Karpas-422 (cell line): ENCODE data around the gene NECTIN1. TPM values are rescaled to one million over a fixed set of nuclear protein-coding genes. Genes with fewer than 3 reads are reported as not detected.

Experiments used
- DNase-seq: peaks from one replicate; pipeline ENCODE4 v3.0.0-alpha.2; 2015
- H2AFZ ChIP-seq: fragments of 200-600 bp; sonication (generic); 2 replicates; pipeline ENCODE4 v1.6.1; 2014; ENCODE audit warnings: antibody characterized with exemption, low read length, mixed read lengths
- H3K27ac ChIP-seq: fragments of 200-600 bp; sonication (generic); 2 replicates; pipeline ENCODE4 v1.5.1; 2014; ENCODE audit warnings: mild to moderate bottlenecking, low read length, moderate library complexity
- H3K27me3 ChIP-seq: fragments of 200-600 bp; sonication (generic); 2 replicates; pipeline ENCODE4 v1.6.1; 2014; ENCODE audit warnings: low read length, mixed read lengths
- H3K36me3 ChIP-seq: fragments of 200-600 bp; sonication (generic); 2 replicates; pipeline ENCODE4 v1.6.1; 2014; ENCODE audit warnings: low read length, mixed read lengths; ENCODE audit not compliant: insufficient read depth
- H3K4me1 ChIP-seq: fragments of 200-600 bp; sonication (generic); 2 replicates; pipeline ENCODE4 v1.6.1; 2014; ENCODE audit warnings: mild to moderate bottlenecking, low read length, mixed read lengths
- H3K4me2 ChIP-seq: fragments of 200-600 bp; sonication (generic); 2 replicates; pipeline ENCODE4 v1.6.1; 2014; ENCODE audit warnings: low read length, low read depth, mild to moderate bottlenecking; ENCODE audit not compliant: poor library complexity, severe bottlenecking
- H3K4me3 ChIP-seq: fragments of 200-600 bp; sonication (generic); 2 replicates; pipeline ENCODE4 v1.5.1; 2014; ENCODE audit warnings: mild to moderate bottlenecking, antibody characterized with exemption, low read length, mixed read lengths
- H3K79me2 ChIP-seq: fragments of 200-600 bp; sonication (generic); 2 replicates; pipeline ENCODE4 v1.6.1; 2014; ENCODE audit warnings: mild to moderate bottlenecking, low read length, mixed read lengths
- H3K9ac ChIP-seq: fragments of 200-600 bp; sonication (generic); 2 replicates; pipeline ENCODE4 v1.6.0; 2014; ENCODE audit warnings: low read length
- H3K9me2 ChIP-seq: fragments of 200-600 bp; sonication (generic), shearing (Covaris generic); replicated peaks from 2 replicates; pipeline ENCODE4 v1.6.0; 2014; ENCODE audit warnings: mild to moderate bottlenecking, low read length, moderate library complexity; ENCODE audit not compliant: insufficient read depth
- H3K9me3 ChIP-seq: fragments of 300-700, 200-600 bp; sonication (generic); 2 replicates; pipeline ENCODE4 v1.6.1; 2014; ENCODE audit warnings: low read length, mixed read lengths
- H4K20me1 ChIP-seq: fragments of 200-600 bp; sonication (generic); 2 replicates; pipeline ENCODE4 v1.6.1; 2014; ENCODE audit warnings: mild to moderate bottlenecking, antibody characterized with exemption, low read length, low read depth; ENCODE audit not compliant: insufficient read depth
- total RNA-seq: library from RNA; depleted of rRNA; stranded (reverse); fragments of >200 nt; shearing (Covaris generic); gene quantifications from 2 replicates; pipeline ENCODE4 v1.2.3, GENCODE V29; 2014; ENCODE audit warnings: low replicate concordance

The NECTIN1 gene
- total RNA-seq, 1 experiment from 2014 or later, result not detected

DNA sequence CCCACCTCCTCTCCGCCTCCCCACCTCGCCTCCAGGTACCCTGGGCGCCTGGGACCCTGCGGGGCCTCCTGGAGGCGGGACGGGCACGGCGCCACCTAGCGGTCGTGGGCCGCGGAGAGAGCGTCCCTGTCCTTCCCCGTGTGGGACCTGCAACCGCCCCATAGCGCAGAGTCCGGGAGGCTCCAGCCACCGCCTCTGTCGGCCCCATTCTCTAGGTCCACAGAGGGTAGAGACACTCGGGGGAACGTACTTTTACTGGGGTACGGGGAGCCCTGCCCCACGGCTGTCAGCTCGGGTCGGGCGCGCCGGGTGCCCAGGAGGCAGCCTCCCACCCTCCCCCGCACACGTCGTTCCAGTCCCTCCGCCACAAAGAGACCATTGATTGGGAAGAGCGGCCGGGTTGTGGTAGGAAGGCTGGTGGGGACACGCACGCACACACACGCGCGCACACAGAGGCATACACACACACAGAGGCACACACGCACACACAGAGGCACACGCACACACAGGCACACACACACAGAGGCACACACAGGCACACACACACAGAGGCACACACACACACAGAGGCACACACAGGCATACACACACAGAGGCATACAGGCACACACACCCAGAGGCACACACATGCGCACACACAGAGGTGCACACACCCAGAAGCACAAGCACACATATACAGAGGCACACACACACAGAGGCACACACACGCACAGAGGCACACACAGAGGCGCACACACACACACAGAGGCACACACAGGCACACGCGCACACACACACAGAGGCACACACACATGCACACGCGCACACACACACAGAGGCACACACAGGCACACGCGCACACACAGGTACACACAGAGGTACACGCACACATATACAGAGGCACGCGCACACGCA lies 12.6 kb upstream of the NECTIN1 start:
- Histone ChIP-seq H3K79me2 (no peaks in the 10 kb centered on the region), H2AFZ (no peak overlapping the region), H3K4me3 (no peak overlapping the region), H4K20me1 (no peaks in the 10 kb centered on the region), H3K9me2 (no peaks in the 10 kb centered on the region), H3K27ac (no peak overlapping the region), H3K27me3 (no peaks in the 10 kb centered on the region), H3K36me3 (no peaks in the 10 kb centered on the region), H3K4me1 (no peaks in the 10 kb centered on the region), H3K9me3 (no peaks in the 10 kb centered on the region), H3K9ac (no peak overlapping the region), H3K4me2 (no peak overlapping the region)
- DNase-seq, result peak; percentile 65

DNA sequence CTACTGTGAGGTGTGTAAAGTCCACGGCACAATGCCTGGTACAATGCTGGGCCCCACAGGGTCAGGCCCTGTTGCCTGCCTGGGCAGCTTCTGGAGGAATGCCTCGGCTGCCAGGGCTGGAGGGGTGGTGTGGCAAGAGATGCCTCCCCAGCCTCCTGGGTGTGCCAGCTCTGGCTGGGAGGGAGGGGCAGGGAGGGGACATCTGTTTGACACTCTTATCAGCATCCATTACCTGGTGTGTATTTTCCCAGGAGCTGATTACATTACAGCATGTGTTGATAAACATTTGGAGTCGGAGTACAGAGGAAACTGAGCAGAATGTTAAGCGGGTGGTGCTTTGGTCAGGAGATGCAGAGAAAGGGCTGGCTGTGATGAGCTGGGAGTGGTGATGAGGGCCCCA lies 11.0 kb upstream of the NECTIN1 start:
- no peaks in the 10 kb centered on the region for H3K79me2 ChIP-seq
- H3K4me3 ChIP-seq, result no peak overlapping the region
- no peak overlapping the region for H3K9ac ChIP-seq
- H3K27ac ChIP-seq, result no peak overlapping the region
- no peaks in the 10 kb centered on the region for H3K27me3 ChIP-seq
- H3K9me2 ChIP-seq, result no peaks in the 10 kb centered on the region
- H3K4me1 ChIP-seq, result no peaks in the 10 kb centered on the region
- no peak for DNase-seq
- H3K4me2 ChIP-seq, result no peak overlapping the region
- H2AFZ ChIP-seq, result no peak overlapping the region
- H3K9me3 ChIP-seq, result no peaks in the 10 kb centered on the region
- no peaks in the 10 kb centered on the region for H4K20me1 ChIP-seq
- no peaks in the 10 kb centered on the region for H3K36me3 ChIP-seq

DNA sequence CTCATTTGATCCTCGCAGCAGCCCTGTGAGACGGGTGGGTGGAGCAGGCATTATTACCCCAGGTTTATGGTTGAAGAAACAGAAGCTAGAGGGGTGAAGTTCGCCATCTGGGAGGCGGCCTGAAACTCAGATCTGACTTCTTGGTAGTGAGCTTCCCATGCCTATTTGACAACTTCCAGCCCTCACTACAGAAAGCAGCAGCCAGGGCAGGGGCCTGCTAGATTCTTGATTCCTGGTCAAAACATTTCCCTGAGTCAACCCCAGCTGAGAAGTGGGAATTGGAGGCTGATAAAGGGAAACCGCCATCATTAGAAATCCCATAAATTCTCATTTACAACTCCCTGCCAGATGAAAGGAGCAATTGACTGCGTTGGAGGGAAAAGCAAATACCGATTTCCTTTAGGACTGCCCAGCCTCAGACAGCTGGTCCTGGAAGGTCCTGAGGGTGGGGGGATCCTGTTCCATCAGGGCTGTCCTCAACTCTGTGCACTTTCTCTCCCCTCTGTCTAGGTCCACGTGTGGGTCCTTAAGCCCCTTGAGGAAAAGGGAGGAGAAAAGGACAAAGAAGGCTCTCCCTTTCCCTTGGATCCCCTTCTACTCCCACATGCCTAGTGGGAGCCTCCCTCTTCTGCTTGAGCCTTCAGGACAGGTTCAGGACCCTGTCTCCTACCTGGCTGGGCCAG lies 10.2 kb upstream of the NECTIN1 start:
- no peak overlapping the region for H3K4me2 ChIP-seq
- H3K9me3 ChIP-seq, result no peaks in the 10 kb centered on the region
- no peaks in the 10 kb centered on the region for H3K36me3 ChIP-seq
- H3K9me2 ChIP-seq, result no peaks in the 10 kb centered on the region
- no peak overlapping the region for H3K27ac ChIP-seq
- no peaks in the 10 kb centered on the region for H3K4me1 ChIP-seq
- no peak for DNase-seq
- no peak overlapping the region for H2AFZ ChIP-seq
- H3K4me3 ChIP-seq, result no peak overlapping the region
- no peaks in the 10 kb centered on the region for H3K27me3 ChIP-seq
- no peak overlapping the region for H3K9ac ChIP-seq
- no peaks in the 10 kb centered on the region for H3K79me2 ChIP-seq
- H4K20me1 ChIP-seq, result no peaks in the 10 kb centered on the region

DNA sequence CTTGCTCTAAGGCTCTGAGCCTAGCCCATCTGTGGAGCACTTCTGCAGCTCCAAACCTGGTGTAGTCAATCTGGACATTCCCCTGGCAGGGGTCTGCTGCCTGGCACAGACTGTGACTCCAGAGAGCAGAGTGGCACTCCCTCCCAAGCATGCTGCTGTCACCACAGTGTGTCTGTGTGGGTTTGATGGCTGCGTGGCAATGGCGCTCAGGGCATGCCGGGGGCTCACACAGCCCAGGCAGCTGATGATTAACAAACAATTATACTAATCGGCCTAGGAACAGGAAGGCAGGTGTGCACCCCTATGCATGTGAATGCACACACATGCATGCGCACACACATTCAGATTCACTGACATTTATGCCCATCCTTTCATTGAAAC lies 9.0 kb upstream of the NECTIN1 start:
- Histone ChIP-seq H4K20me1 (no peaks in the 10 kb centered on the region), H3K9ac (no peak overlapping the region), H3K9me2 (no peaks in the 10 kb centered on the region), H3K4me3 (no peak overlapping the region), H3K27ac (no peak overlapping the region), H3K36me3 (no peaks in the 10 kb centered on the region), H2AFZ (no peak overlapping the region), H3K79me2 (no peaks in the 10 kb centered on the region), H3K4me1 (no peaks in the 10 kb centered on the region), H3K9me3 (no peaks in the 10 kb centered on the region), H3K27me3 (no peaks in the 10 kb centered on the region), H3K4me2 (no peak overlapping the region)
- DNase-seq, result no peak

DNA sequence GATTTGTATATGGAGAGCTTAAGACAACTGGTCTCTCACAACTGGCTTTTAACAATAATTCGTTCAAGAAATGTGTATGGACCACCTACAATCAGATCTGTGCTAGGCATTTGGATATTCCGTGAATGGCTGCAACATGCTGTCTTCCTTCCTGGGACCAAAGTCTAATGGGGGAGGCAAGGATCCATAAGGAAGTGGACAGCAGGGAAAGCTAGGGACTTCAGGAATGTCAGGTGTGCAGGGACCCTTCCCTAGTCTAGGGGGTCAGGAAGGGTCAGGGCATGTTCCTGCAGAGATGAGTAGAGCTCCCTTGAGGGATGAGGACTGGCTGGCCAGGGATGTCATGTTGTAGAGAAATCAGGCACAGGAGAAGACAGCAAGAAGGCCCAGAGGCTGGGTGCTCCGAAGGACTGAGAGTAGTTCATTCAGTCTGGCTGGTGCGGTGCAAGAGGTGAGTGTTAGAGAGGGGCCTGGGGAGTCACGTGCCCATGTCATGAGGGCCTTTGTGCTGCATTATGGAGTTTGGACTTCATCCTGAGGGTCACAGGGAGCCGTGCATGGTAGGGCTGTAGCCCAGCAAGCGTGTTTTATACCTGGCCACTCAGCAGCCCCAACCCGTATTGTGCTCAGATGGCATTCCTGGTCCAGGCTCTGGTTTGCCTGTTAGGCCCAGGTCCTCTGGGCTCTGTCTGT lies 8.5 kb upstream of the NECTIN1 start:
- Histone ChIP-seq H3K4me1 (no peaks in the 10 kb centered on the region), H3K36me3 (no peaks in the 10 kb centered on the region), H3K27me3 (no peaks in the 10 kb centered on the region), H2AFZ (no peak overlapping the region), H3K79me2 (no peaks in the 10 kb centered on the region), H3K4me2 (no peak overlapping the region), H3K9me2 (no peaks in the 10 kb centered on the region), H3K9ac (no peak overlapping the region), H4K20me1 (no peaks in the 10 kb centered on the region), H3K27ac (no peak overlapping the region), H3K4me3 (no peak overlapping the region), H3K9me3 (no peaks in the 10 kb centered on the region)
- DNase-seq, result no peak

DNA sequence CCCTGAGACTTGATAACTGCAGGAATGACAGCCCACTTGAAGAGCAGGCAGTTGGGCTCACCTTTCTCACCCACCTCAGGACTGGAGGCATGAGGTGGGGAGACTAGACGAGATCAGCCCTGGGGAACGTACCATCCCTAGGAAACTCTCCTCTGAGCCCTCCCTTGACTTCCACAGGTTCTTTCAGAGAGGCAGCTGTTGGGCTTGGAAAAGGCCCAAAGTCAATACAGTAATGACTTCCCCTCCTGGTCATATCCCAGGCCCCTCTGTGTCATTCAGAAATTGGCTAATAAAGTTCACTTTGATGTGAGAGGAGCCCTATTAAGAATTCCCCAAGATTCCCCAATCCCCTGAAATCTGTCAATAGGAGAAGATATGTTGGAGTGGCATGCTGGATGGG lies 5.8 kb upstream of the NECTIN1 start:
- Histone ChIP-seq H3K4me2 (no peak overlapping the region), H3K9me2 (no peaks in the 10 kb centered on the region)

DNA sequence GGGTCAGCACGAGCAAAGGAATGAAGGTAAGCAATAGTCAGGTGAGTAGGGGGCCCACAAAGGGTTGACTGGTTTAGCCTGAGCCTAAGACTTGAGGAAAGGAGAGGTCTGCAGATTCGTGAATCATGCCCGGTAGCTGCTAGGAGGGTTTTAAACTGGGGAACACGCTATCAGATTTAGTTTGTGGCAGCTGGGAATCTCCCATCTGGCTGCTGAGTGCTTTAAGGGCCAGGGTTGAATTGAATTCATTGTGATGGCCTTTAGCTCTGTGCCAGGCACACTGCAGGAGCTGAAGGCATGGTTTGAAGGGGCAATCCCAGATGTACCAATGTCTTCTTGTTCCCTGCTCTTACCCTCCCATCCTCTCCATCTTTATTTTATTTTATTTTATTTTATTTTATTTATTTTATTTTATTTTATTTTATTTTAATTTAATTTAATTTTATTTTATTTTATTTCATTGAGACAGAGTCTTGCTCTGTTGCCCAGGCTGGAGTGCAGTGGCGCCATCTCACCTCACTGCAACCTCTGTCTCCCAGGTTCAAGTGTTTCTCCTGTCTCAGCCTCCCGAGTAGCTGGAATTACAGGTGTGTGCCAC lies 1.9 kb upstream of the NECTIN1 start:
- no peak for DNase-seq
- no peak overlapping the region for H3K27ac ChIP-seq
- no peaks in the 10 kb centered on the region for H4K20me1 ChIP-seq
- no peaks in the 10 kb centered on the region for H3K27me3 ChIP-seq
- no peaks in the 10 kb centered on the region for H3K9me3 ChIP-seq
- peaks cover 10% of the 10 kb centered on the region for H3K4me1 ChIP-seq
- H3K36me3 ChIP-seq, result no peaks in the 10 kb centered on the region
- H3K9me2 ChIP-seq, result no peaks in the 10 kb centered on the region
- no peak overlapping the region for H3K4me2 ChIP-seq
- H2AFZ ChIP-seq, result no peak overlapping the region
- H3K9ac ChIP-seq, result no peak overlapping the region
- H3K4me3 ChIP-seq, result no peak overlapping the region
- H3K79me2 ChIP-seq, result no peaks in the 10 kb centered on the region

More for the DNA sequence above, 5.8 kb upstream of the NECTIN1 start:
- no peaks in the 10 kb centered on the region for H4K20me1 ChIP-seq
- DNase-seq, result no peak
- no peaks in the 10 kb centered on the region for H3K27me3 ChIP-seq
- H2AFZ ChIP-seq, result no peak overlapping the region
- no peaks in the 10 kb centered on the region for H3K36me3 ChIP-seq
- no peaks in the 10 kb centered on the region for H3K9me3 ChIP-seq
- no peak overlapping the region for H3K27ac ChIP-seq
- H3K9ac ChIP-seq, result no peak overlapping the region
- no peaks in the 10 kb centered on the region for H3K79me2 ChIP-seq
- H3K4me3 ChIP-seq, result no peak overlapping the region
- H3K4me1 ChIP-seq, result no peaks in the 10 kb centered on the region
